PC-9 (cell line): ENCODE data around the gene EMP1.

Experiments
- CTCF ChIP-seq: fragments of 200-600 bp; sonication (generic); conservative IDR thresholded peaks from 2 replicates; pipeline ENCODE4 v1.6.1; 2017; ENCODE audit warnings: mixed run types, antibody characterized with exemption, mild to moderate bottlenecking, moderate library complexity
- EZH2 ChIP-seq: fragments of 200-600 bp; sonication (generic); IDR thresholded peaks from 2 replicates; pipeline ENCODE4 v1.8.0; 2017; ENCODE audit warnings: antibody characterized with exemption, low read depth

DNA sequence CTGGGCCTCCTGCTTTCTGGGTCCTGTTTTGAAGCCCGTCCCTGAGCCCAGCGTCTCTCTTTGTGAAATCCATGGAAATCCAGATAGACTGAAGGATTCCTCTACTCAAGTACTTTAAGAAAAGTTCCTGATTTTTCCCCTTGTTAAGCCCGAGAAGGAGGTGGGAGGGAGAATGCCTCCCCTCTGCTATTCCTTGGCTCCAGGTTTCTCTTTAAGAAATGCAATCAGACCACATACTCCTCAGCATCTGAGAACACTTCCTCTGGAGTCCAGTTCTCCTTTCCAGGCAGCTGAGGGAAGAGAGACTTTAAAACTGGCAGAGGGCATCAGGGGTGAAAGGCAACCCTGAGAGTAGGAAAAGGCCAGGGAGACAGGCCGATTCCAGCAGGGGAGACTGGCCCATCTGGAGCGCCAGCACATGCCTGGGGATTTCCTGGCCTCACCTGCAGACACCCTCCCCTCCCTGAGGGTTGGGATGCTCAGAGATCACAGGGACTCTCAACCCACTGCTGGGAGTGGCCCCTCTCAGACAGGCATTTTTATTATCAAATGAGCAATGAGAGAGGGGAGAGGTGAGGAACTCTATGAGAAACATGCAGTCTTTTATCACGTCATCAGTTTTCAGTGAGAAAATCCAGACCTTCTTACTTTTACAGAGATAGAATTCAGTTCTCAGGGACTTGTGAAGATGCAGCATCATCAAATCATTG, 2.0 kb upstream of the EMP1 start:
- TF ChIP-seq CTCF (no peak), EZH2 (no peak)
